Measurements from ENCODE around the gene TMC2. TPM values are rescaled to one million over a fixed set of nuclear protein-coding genes. Genes with fewer than 3 reads are reported as not detected.

Gene TMC2
- total RNA-seq, 1 donor: not detected

DNA sequence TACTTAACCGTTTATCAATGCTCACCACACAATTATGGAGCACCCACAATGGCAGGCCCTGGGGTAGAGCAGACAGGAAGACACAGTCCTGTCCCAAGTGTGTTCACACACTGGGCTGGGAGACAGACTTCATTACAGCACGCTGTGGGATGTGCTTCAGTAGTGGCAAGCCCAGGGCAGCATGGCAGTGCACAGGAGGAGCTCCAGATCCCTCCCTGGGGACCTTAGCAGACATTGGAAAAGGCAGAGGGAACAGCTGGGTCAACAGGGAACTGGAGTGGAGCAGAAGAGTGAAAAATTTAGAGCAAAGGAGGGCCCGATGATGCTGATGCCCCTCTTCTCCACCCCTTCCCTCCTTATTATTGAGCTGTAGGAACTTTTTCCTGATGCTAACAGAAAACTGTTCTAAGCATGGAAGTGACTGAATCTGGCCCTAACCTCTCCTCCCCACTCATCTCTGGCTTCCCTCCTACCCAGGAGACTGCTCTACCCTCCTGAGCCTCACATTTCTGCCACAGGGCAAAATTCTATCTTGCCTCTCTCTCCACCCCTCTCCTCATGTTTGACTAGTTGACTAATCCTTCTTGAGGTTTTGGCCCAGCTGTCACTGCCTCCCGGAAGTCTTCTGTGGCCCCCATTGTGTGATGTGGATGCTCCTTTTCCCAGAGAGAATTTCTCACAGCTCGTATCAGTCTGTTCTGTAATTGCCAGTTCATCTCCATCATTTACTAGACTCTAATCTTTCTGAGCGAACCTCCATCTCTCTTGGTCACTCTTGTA lies 74.8 kb downstream of the TMC2 start:
- TF ChIP-seq, protein P1, sequence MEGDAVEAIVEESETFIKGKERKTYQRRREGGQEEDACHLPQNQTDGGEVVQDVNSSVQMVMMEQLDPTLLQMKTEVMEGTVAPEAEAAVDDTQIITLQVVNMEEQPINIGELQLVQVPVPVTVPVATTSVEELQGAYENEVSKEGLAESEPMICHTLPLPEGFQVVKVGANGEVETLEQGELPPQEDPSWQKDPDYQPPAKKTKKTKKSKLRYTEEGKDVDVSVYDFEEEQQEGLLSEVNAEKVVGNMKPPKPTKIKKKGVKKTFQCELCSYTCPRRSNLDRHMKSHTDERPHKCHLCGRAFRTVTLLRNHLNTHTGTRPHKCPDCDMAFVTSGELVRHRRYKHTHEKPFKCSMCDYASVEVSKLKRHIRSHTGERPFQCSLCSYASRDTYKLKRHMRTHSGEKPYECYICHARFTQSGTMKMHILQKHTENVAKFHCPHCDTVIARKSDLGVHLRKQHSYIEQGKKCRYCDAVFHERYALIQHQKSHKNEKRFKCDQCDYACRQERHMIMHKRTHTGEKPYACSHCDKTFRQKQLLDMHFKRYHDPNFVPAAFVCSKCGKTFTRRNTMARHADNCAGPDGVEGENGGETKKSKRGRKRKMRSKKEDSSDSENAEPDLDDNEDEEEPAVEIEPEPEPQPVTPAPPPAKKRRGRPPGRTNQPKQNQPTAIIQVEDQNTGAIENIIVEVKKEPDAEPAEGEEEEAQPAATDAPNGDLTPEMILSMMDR (IDR thresholded peaks at IDR 0.05; ENCODE audit: insufficient read depth, low read length): no peak
- DNase-seq (ENCODE audit: low read depth): no peak
- H3K4me3 ChIP-seq (ENCODE audit: low read depth, low read length): no peak overlapping the region

DNA sequence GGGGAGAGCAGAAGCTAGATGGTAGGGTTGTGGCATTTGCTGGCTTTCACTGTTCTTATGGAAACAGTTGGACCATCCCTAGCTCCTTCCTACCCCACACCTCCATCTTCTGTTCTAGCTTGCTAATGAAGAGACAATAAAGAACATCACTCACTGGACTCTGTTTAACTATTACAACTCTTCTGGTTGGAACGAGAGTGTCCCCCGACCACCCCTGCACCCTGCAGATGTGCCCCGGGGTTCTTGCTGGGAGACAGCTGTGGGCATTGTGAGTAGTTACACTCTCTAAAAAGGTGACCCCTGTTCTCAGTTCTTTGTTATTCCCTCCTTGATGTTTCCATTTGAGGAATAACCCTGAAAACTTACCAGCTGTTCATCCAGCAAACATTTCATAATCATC lies 75.7 kb downstream of the TMC2 start:
- no peak overlapping the region for H3K4me3 ChIP-seq (ENCODE audit: low read depth, low read length)
- no peak for DNase-seq (ENCODE audit: low read depth)
- TF ChIP-seq, protein P1 (IDR thresholded peaks at IDR 0.05; ENCODE audit: insufficient read depth, low read length): no peak

DNA sequence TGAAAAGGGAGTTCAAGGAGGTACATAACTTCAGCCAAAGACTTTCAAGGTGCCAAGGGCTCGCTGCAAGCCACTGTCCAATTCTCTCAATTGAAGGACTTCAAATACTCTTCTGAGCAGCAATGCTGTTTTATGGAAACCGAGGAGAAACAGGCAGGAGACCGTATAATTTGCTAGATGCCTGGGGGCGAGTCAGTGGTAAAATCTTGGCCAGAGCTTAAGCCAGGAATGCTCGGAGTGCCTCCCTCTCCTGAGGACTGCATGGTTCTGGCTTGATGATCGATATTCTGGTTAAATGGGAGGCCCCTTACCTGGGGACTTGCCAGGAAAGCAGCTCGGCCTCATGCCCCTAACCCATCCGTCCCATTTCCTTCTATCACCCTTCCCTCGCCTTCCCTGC lies 80.3 kb downstream of the TMC2 start:
- H3K4me3 ChIP-seq (ENCODE audit: low read depth, low read length): no peak overlapping the region
- TF ChIP-seq, protein P1 (IDR thresholded peaks at IDR 0.05; ENCODE audit: insufficient read depth, low read length): no peak
- DNase-seq (ENCODE audit: low read depth): no peak

DNA sequence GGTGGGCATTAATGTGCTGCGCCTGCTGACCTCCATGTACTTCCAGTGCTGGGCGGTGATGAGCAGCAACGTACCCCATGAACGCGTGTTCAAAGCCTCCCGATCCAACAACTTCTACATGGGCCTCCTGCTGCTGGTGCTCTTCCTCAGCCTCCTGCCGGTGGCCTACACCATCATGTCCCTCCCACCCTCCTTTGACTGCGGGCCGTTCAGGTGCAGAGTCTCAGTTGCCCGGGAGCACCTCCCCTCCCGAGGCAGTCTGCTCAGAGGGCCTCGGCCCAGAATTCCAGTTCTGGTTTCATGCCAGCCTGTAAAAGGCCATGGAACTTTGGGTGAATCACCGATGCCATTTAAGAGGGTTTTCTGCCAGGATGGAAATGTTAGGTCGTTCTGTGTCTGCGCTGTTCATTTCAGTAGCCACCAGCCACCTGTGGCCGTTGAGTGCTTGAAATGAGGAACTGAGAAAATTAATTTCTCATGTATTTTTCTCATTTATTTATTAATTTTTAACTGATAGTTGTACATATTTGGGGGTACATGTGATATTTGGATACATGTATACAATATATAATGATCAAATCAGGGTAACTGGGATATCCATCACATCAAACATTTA lies 80.8 kb downstream of the TMC2 start:
- H3K4me3 ChIP-seq (ENCODE audit: low read depth, low read length): no peak overlapping the region
- DNase-seq (ENCODE audit: low read depth): no peak
- TF ChIP-seq, protein P1 (IDR thresholded peaks at IDR 0.05; ENCODE audit: insufficient read depth, low read length): no peak

DNA sequence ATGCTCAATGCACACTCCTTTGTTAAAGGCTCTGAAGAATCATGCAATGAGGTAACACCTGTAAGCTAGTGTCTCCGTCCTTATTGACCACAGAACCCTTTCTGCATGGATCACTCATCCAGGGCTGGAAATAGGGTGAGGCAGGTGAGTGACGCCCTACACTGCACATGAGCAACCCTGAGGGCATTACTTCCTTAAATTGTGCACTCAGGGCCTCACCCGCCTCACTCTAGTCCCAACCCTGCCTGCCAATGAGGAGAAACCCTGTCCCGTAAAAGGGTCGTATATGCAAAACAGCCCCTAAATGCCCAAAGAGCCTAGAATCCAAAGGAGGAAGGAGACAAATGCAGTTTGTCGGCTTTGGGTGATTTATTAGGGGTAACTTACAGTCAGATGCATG lies 82.4 kb downstream of the TMC2 start:
- no peak for DNase-seq (ENCODE audit: low read depth)
- TF ChIP-seq, protein P1 (IDR thresholded peaks at IDR 0.05; ENCODE audit: insufficient read depth, low read length): no peak
- H3K4me3 ChIP-seq (ENCODE audit: low read depth, low read length): no peak overlapping the region

DNA sequence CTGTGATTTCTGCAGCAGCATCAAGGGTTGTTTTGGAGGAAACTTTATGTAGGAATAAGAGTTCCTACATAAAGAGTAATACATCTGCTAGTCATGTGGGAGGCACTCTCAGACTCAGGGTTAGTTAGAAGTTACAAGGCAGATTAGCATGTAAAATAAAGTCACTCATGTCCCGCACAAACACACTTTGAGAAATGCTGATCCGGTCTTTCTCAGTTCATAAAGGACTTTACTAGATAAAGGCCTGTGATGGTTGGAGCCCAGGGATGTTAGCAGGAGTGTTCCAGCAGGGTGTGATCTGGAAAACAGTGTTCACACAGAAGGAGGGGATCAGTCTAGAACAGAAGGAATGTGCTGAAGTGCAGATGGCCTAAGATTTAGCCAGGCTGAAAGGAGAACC lies 83.0 kb downstream of the TMC2 start:
- TF ChIP-seq, protein P1 (IDR thresholded peaks at IDR 0.05; ENCODE audit: insufficient read depth, low read length): no peak

More for the DNA sequence above, 83.0 kb downstream of the TMC2 start:
- no peak for DNase-seq (ENCODE audit: low read depth)
- no peak overlapping the region for H3K4me3 ChIP-seq (ENCODE audit: low read depth, low read length)

All from fibroblast of the aortic adventitia (primary cell).